Endodermal cell (in vitro differentiated cells): ENCODE measurements around the gene SHE. TPM values are rescaled to one million over a fixed set of nuclear protein-coding genes. Genes with fewer than 3 reads are reported as not detected.

Experiments
- DNase-seq: peaks from one replicate; pipeline ENCODE4 v3.0.0-alpha.2; 2017
- H3K27ac ChIP-seq: 2 replicates; pipeline ENCODE4 v1.5.1; 2013; ENCODE audit warnings: mild to moderate bottlenecking, low read depth, low read length, moderate library complexity
- H3K27me3 ChIP-seq: 2 replicates; pipeline ENCODE4 v1.6.1; 2013; ENCODE audit warnings: mild to moderate bottlenecking, low read length, moderate library complexity; ENCODE audit not compliant: insufficient read depth, control insufficient read depth, poor library complexity, severe bottlenecking
- H3K36me3 ChIP-seq: 2 replicates; pipeline ENCODE4 v1.7.0; 2013; ENCODE audit warnings: mild to moderate bottlenecking, low read length, moderate library complexity; ENCODE audit not compliant: control insufficient read depth, insufficient read depth
- H3K4me1 ChIP-seq: one replicate; pipeline ENCODE4 v1.7.0; 2013; ENCODE audit warnings: low read length; ENCODE audit not compliant: control insufficient read depth, insufficient read depth
- H3K4me3 ChIP-seq: 2 replicates; pipeline ENCODE4 v1.5.1; 2013; ENCODE audit warnings: mild to moderate bottlenecking, low read length, moderate library complexity
- H3K9ac ChIP-seq: 2 replicates; pipeline ENCODE4 v1.6.1; 2013; ENCODE audit warnings: mild to moderate bottlenecking, low read length, moderate library complexity; ENCODE audit not compliant: poor library complexity, severe bottlenecking; ENCODE audit errors: extremely low read depth
- H3K9me3 ChIP-seq: 2 replicates; pipeline ENCODE4 v1.6.1; 2013; ENCODE audit warnings: mild to moderate bottlenecking, low read length, moderate library complexity; ENCODE audit not compliant: control insufficient read depth
- H3K27ac Mint-ChIP-seq: 2 replicates; pipeline ENCODE4 v1.8.0; 2020; ENCODE audit warnings: mixed read lengths
- H3K27me3 Mint-ChIP-seq: 2 replicates; pipeline ENCODE4 v1.8.0; 2021; ENCODE audit warnings: mild to moderate bottlenecking, mixed read lengths; ENCODE audit not compliant: insufficient read depth
- H3K36me3 Mint-ChIP-seq: 2 replicates; pipeline ENCODE4 v1.8.0; 2020; ENCODE audit warnings: low read depth, mixed read lengths
- H3K4me1 Mint-ChIP-seq: 2 replicates; pipeline ENCODE4 v1.8.0; 2020; ENCODE audit warnings: mixed read lengths
- H3K4me3 Mint-ChIP-seq: 2 replicates; pipeline ENCODE4 v1.8.0; 2020; ENCODE audit warnings: mild to moderate bottlenecking, moderate library complexity, mixed read lengths
- H3K9me3 Mint-ChIP-seq: 2 replicates; pipeline ENCODE4 v1.8.0; 2020; ENCODE audit warnings: mild to moderate bottlenecking, mixed read lengths
- WGBS, 2 experiments: methylation state at CpG; one replicate each; pipeline versions ENCODE4 v1.1.5 to v1.1.7; 2013; ENCODE audit warnings: missing lambda C conversion rate in 2 of 2, mixed read lengths in 1 of 2; ENCODE audit not compliant: insufficient coverage in 1 of 2, insufficient read length in 1 of 2; 5-methylcytosine and 5-hydroxymethylcytosine counted together
- total RNA-seq, 2 donors: library from RNA; stranded (reverse); fragmentation: NEBNext Ultra II Directional in 1 of 2; extraction: Animal tissue kit (Norgen Biotek cat#: 25700) in 1 of 2; gene quantifications; 2 replicates in 1 of 2; 3 replicates in 1 of 2; pipeline ENCODE4 v1.2.1, GENCODE V29; 2021
- TF ChIP-seq, protein P1 (sequence below): fragments of 200-600 bp; sonication (generic); conservative IDR thresholded peaks from 2 replicates; pipeline ENCODE4 v1.5.0; 2021; ENCODE audit warnings: antibody characterized with exemption, mild to moderate bottlenecking

SHE gene
- total RNA-seq, 2 donors from 2014 or later: 0.24 to 0.35 TPM

DNA sequence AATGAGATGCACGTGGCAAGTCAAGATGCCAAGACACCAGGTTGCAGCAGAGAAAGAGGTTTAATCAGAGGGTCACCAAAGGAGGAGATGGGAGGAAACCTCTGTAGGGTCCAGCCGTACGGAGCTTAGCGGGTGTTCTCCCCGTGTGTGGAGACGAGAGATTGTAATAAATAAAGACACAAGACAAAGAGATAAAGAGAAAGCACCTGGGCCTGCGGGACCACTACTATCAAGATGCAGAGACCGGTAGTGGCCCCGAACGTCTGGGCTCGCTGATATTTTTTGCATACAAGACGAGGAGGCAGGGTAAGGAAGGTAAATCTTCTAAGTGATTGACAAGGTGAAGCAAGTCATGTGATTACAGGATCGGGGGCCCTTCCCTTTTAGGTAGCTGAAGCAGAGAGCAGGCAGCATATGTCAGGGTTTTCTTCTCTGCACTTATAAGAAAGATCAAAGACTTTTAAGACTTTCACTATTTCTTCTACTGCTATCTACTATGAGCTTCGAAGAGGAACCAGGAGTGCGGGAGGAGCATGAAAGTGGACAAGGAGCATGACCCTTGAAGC, 41.4 kb downstream of the SHE start:
- no peaks in the 10 kb centered on the region for H3K36me3 Mint-ChIP-seq

GRCh38 chr1:154459080-154459479, 43.1 kb downstream of the SHE start:
- H3K27me3 Mint-ChIP-seq: peaks cover 32% of the 10 kb centered on the region
- H3K27ac Mint-ChIP-seq: no peak overlapping the region
- Histone ChIP-seq H3K4me3 (no peak overlapping the region), H3K36me3 (no peaks in the 10 kb centered on the region), H3K27ac (no peak overlapping the region), H3K9ac (no peak overlapping the region), H3K27me3 (peaks cover 13% of the 10 kb centered on the region), H3K9me3 (no peaks in the 10 kb centered on the region), H3K4me1 (no peaks in the 10 kb centered on the region)
- H3K9me3 Mint-ChIP-seq: no peaks in the 10 kb centered on the region
- no peaks in the 10 kb centered on the region for H3K4me1 Mint-ChIP-seq
- DNase-seq: no peak
- TF ChIP-seq, protein P1, sequence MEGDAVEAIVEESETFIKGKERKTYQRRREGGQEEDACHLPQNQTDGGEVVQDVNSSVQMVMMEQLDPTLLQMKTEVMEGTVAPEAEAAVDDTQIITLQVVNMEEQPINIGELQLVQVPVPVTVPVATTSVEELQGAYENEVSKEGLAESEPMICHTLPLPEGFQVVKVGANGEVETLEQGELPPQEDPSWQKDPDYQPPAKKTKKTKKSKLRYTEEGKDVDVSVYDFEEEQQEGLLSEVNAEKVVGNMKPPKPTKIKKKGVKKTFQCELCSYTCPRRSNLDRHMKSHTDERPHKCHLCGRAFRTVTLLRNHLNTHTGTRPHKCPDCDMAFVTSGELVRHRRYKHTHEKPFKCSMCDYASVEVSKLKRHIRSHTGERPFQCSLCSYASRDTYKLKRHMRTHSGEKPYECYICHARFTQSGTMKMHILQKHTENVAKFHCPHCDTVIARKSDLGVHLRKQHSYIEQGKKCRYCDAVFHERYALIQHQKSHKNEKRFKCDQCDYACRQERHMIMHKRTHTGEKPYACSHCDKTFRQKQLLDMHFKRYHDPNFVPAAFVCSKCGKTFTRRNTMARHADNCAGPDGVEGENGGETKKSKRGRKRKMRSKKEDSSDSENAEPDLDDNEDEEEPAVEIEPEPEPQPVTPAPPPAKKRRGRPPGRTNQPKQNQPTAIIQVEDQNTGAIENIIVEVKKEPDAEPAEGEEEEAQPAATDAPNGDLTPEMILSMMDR: no peak
- no peaks in the 10 kb centered on the region for H3K36me3 Mint-ChIP-seq
- no peak overlapping the region for H3K4me3 Mint-ChIP-seq

More for the DNA sequence above, 41.4 kb downstream of the SHE start:
- 90 to 93% methylated on average over 13 to 15 of the region's 15 CpGs for WGBS, 2 experiments
- no peak overlapping the region for H3K4me3 Mint-ChIP-seq
- H3K9me3 Mint-ChIP-seq: no peaks in the 10 kb centered on the region
- TF ChIP-seq, protein P1: no peak
- H3K27me3 ChIP-seq: peaks cover 3% of the 10 kb centered on the region
- H3K36me3 ChIP-seq: no peaks in the 10 kb centered on the region
- no peak overlapping the region for H3K4me3 ChIP-seq
- H3K9me3 ChIP-seq: no peaks in the 10 kb centered on the region
- DNase-seq: no peak
- H3K27ac ChIP-seq: no peak overlapping the region
- no peaks in the 10 kb centered on the region for H3K4me1 ChIP-seq
- no peaks in the 10 kb centered on the region for H3K4me1 Mint-ChIP-seq
- H3K27ac Mint-ChIP-seq: no peak overlapping the region
- peaks cover 18% of the 10 kb centered on the region for H3K27me3 Mint-ChIP-seq
- H3K9ac ChIP-seq: no peak overlapping the region

DNA sequence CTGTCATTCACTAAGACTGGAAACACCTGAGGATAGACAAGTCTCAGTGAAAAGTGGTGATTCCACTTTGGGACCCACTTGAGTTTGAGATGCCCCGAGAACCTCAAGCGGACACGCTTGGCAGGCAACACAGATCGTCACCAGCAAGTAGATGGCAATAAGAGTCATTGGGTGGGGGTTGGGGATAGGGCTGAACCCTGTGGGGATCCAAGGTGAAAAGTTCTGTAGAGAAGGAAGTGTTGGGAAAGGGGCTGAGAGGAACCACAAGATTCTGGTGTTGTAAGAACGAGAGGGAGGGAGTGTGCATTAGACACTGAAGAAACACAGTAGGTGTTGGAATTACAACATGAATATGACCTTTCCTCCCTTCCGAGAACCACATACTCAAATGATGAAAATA, 45.6 kb downstream of the SHE start:
- Histone ChIP-seq H3K36me3 (no peaks in the 10 kb centered on the region), H3K4me1 (no peaks in the 10 kb centered on the region), H3K27me3 (peaks cover 36% of the 10 kb centered on the region), H3K9ac (no peak overlapping the region), H3K9me3 (no peaks in the 10 kb centered on the region), H3K4me3 (no peak overlapping the region), H3K27ac (no peak overlapping the region)
- Mint-ChIP-seq H3K27me3 (peaks cover 56% of the 10 kb centered on the region), H3K4me1 (no peaks in the 10 kb centered on the region), H3K36me3 (no peaks in the 10 kb centered on the region), H3K4me3 (no peak overlapping the region), H3K27ac (no peak overlapping the region), H3K9me3 (no peaks in the 10 kb centered on the region)
- TF ChIP-seq, protein P1: no peak
- WGBS, 2 experiments: 95 to 97% methylated on average over 5 to 6 of the region's 6 CpGs
- DNase-seq: no peak
